Keratinocyte (primary cell): ENCODE results near the gene ZNF668.

ENCODE experiments used
- CTCF ChIP-seq, 3 experiments: IDR thresholded peaks in 1 of 3; conservative IDR thresholded peaks in 1 of 3; optimal IDR thresholded peaks in 1 of 3; 2 replicates in 2 of 3; 3 replicates in 1 of 3; pipeline versions ENCODE3 to v1.5.1; 2011; ENCODE audit warnings: low read length in 3 of 3, mild to moderate bottlenecking in 3 of 3, moderate library complexity in 2 of 3, control low read depth in 1 of 3, inconsistent platforms in 1 of 3; ENCODE audit not compliant: insufficient read depth in 2 of 3; ENCODE audit errors: extremely low read depth in 1 of 3
- EZH2 ChIP-seq: IDR thresholded peaks from one replicate; pipeline ENCODE4 v1.6.1; 2012; ENCODE audit warnings: inconsistent platforms, mild to moderate bottlenecking, low read length, moderate library complexity

DNA sequence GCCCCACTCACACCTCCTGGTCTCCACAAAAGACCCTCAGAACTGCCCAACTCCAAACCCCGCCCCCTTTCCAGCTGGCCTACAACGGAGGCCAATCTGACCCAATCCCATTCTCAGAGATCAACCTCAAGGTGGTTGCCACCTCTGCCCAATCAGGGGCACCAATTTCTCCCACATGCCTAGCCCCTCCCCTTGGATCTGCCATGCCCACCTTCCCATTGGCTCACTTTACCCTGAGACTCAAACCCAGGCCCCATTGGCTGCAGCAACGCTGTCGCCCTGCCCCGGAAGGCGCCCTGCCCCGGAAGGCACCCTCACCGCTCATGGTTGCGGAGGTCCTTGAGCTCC lies 10.6 kb downstream of the ZNF668 start:
- TF ChIP-seq CTCF (optimal IDR thresholded peaks at IDR 0.05 in 1 of 3, IDR thresholded peaks at IDR 0.05 in 1 of 3, conservative IDR thresholded peaks at IDR 0.05 in 1 of 3; ENCODE audit: extremely low read depth in 1 of 3, insufficient read depth in 2 of 3, low read length in 3 of 3) (no peak), EZH2 (no peak)
